H9 (cell line): ENCODE results near the gene LETM1. TPM values are rescaled to one million over a fixed set of nuclear protein-coding genes. Genes with fewer than 3 reads are reported as not detected.

ENCODE experiments used
- DNase-seq: peaks from one replicate; pipeline ENCODE4 v3.0.0-alpha.2; 2017
- H2AFZ ChIP-seq: one replicate; pipeline ENCODE4 v1.6.1; 2013; ENCODE audit warnings: mild to moderate bottlenecking, low read length, control low read depth, moderate library complexity
- H2AK5ac ChIP-seq: 2 replicates; pipeline ENCODE4 v1.6.1; 2013; ENCODE audit warnings: low read length, control low read depth, mixed read lengths; ENCODE audit not compliant: insufficient read length
- H2BK120ac ChIP-seq: one replicate; pipeline ENCODE4 v1.6.1; 2013; ENCODE audit warnings: low read depth, mild to moderate bottlenecking, low read length, control low read depth, inconsistent platforms; ENCODE audit not compliant: poor library complexity, severe bottlenecking
- H2BK12ac ChIP-seq: 2 replicates; pipeline ENCODE4 v1.6.1; 2013; ENCODE audit warnings: low read length, control low read depth, mixed read lengths, low read depth; ENCODE audit not compliant: insufficient read length
- H2BK15ac ChIP-seq: 2 replicates; pipeline ENCODE4 v1.6.1; 2013; ENCODE audit warnings: low read depth, low read length, control low read depth
- H2BK20ac ChIP-seq: one replicate; pipeline ENCODE4 v1.6.1; 2013; ENCODE audit warnings: low read depth, mild to moderate bottlenecking, low read length, control low read depth, inconsistent platforms; ENCODE audit not compliant: poor library complexity, severe bottlenecking
- H2BK5ac ChIP-seq: 2 replicates; pipeline ENCODE4 v1.6.1; 2013; ENCODE audit warnings: low read length, control low read depth, mixed read lengths; ENCODE audit not compliant: insufficient read length
- H3K14ac ChIP-seq: 2 replicates; pipeline ENCODE4 v1.6.1; 2013; ENCODE audit warnings: low read length, control low read depth; ENCODE audit not compliant: insufficient read depth
- H3K18ac ChIP-seq: 2 replicates; pipeline ENCODE4 v1.6.1; 2013; ENCODE audit warnings: low read depth, mild to moderate bottlenecking, mixed read lengths, low read length, control low read depth; ENCODE audit not compliant: insufficient read length
- H3K23ac ChIP-seq: 2 replicates; pipeline ENCODE4 v1.6.1; 2013; ENCODE audit warnings: low read length, control low read depth, mixed read lengths, low read depth; ENCODE audit not compliant: insufficient read length
- H3K23me2 ChIP-seq: 2 replicates; pipeline ENCODE4 v1.6.1; 2013; ENCODE audit warnings: low read depth, mild to moderate bottlenecking, mixed read lengths, low read length, control low read depth; ENCODE audit not compliant: insufficient read length, poor library complexity, severe bottlenecking
- H3K27ac ChIP-seq: 2 replicates; pipeline ENCODE4 v1.5.1; 2013; ENCODE audit warnings: low read length, control low read depth, mixed read lengths, low read depth; ENCODE audit not compliant: insufficient read length
- H3K27me3 ChIP-seq: 2 replicates; pipeline ENCODE4 v1.6.1; 2013; ENCODE audit warnings: low read length, control low read depth, inconsistent platforms; ENCODE audit not compliant: insufficient read depth
- H3K4ac ChIP-seq: 2 replicates; pipeline ENCODE4 v1.6.1; 2013; ENCODE audit warnings: low read depth, mild to moderate bottlenecking, control low read depth, inconsistent platforms, low read length, moderate library complexity
- H3K4me1 ChIP-seq: 2 replicates; pipeline ENCODE4 v1.6.1; 2013; ENCODE audit warnings: low read length, control low read depth, inconsistent platforms; ENCODE audit not compliant: insufficient read depth
- H3K4me2 ChIP-seq: 2 replicates; pipeline ENCODE4 v1.6.1; 2013; ENCODE audit warnings: low read length, control low read depth, mixed read lengths; ENCODE audit not compliant: insufficient read length, insufficient read depth
- H3K56ac ChIP-seq: 2 replicates; pipeline ENCODE4 v1.6.1; 2013; ENCODE audit warnings: low read depth, mild to moderate bottlenecking, mixed read lengths, low read length, control low read depth; ENCODE audit not compliant: insufficient read length
- H3K79me1 ChIP-seq: 2 replicates; pipeline ENCODE4 v1.6.1; 2013; ENCODE audit warnings: low read depth, mild to moderate bottlenecking, moderate library complexity, low read length, control low read depth, inconsistent platforms; ENCODE audit not compliant: insufficient read depth, poor library complexity, severe bottlenecking
- H3K79me2 ChIP-seq: 2 replicates; pipeline ENCODE4 v1.6.1; 2013; ENCODE audit warnings: low read length, control low read depth, inconsistent platforms; ENCODE audit not compliant: insufficient read depth
- H3K9ac ChIP-seq: 2 replicates; pipeline ENCODE4 v1.6.1; 2013; ENCODE audit warnings: low read length, control low read depth, mixed read lengths; ENCODE audit not compliant: insufficient read length; ENCODE audit errors: extremely low read depth
- H3K9me3 ChIP-seq: one replicate; pipeline ENCODE4 v1.6.1; 2013; ENCODE audit warnings: low read depth, low read length, inconsistent platforms; ENCODE audit not compliant: control insufficient read depth
- H3T11ph ChIP-seq: one replicate; pipeline ENCODE4 v1.6.1; 2013; ENCODE audit warnings: mild to moderate bottlenecking, low read length, control low read depth, inconsistent platforms
- H4K20me1 ChIP-seq: one replicate; pipeline ENCODE4 v1.6.1; 2013; ENCODE audit not compliant: control insufficient read depth, insufficient read length, insufficient read depth
- H4K5ac ChIP-seq: 2 replicates; pipeline ENCODE4 v1.6.1; 2013; ENCODE audit warnings: low read depth, mild to moderate bottlenecking, mixed read lengths, low read length, control low read depth; ENCODE audit not compliant: insufficient read length
- H4K8ac ChIP-seq: replicated peaks from 2 replicates; pipeline ENCODE4 v1.6.1; 2013; ENCODE audit warnings: low read length, control low read depth, mixed read lengths, low read depth; ENCODE audit not compliant: insufficient read length
- H4K91ac ChIP-seq: 2 replicates; pipeline ENCODE4 v1.6.1; 2013; ENCODE audit warnings: low read depth, mild to moderate bottlenecking, moderate library complexity, mixed read lengths, low read length, control low read depth; ENCODE audit not compliant: insufficient read length
- H3K27ac Mint-ChIP-seq, 3 experiments: 2 replicates in 2 of 3; 3 replicates in 1 of 3; pipeline ENCODE4 v1.8.0; 2020 to 2021; ENCODE audit warnings: mixed read lengths in 3 of 3, mild to moderate bottlenecking in 1 of 3, moderate library complexity in 1 of 3
- H3K27me3 Mint-ChIP-seq: 2 replicates; pipeline ENCODE4 v1.8.0; 2021; ENCODE audit warnings: low read depth, mild to moderate bottlenecking, moderate library complexity, mixed read lengths
- H3K36me3 Mint-ChIP-seq, 3 experiments: 2 replicates in 2 of 3; 3 replicates in 1 of 3; pipeline ENCODE4 v1.8.0; 2020 to 2021; ENCODE audit warnings: low read depth in 3 of 3, mixed read lengths in 3 of 3; ENCODE audit not compliant: insufficient read depth in 1 of 3
- H3K4me1 Mint-ChIP-seq, 2 experiments: 2 replicates each; pipeline ENCODE4 v1.8.0; 2020; ENCODE audit warnings: mixed read lengths in 2 of 2
- H3K4me3 Mint-ChIP-seq, 2 experiments: 2 replicates in 1 of 2; 3 replicates in 1 of 2; pipeline ENCODE4 v1.8.0; 2020 to 2021; ENCODE audit warnings: mild to moderate bottlenecking in 2 of 2, mixed read lengths in 2 of 2, moderate library complexity in 1 of 2
- H3K9me3 Mint-ChIP-seq, 2 experiments: 2 replicates in 1 of 2; 3 replicates in 1 of 2; pipeline ENCODE4 v1.8.0; 2020; ENCODE audit warnings: mild to moderate bottlenecking in 2 of 2, mixed read lengths in 2 of 2, moderate library complexity in 1 of 2
- WGBS: extraction: QIAGEN DNeasy Blood & Tissue Kit; methylation state at CpG from one replicate; pipeline ENCODE4 v1.1.7; 2013; ENCODE audit warnings: missing lambda C conversion rate, low lambda C conversion rate, mixed read lengths; ENCODE audit not compliant: insufficient read length; ENCODE audit errors: extremely low coverage; 5-methylcytosine and 5-hydroxymethylcytosine counted together
- total RNA-seq: library from RNA; stranded (reverse); gene quantifications from 2 replicates; pipeline ENCODE4 v1.2.1, GENCODE V29; 2021
- TF ChIP-seq, protein P1 (sequence below): fragments of 200-600 bp; sonication (generic); conservative IDR thresholded peaks from 3 replicates; pipeline ENCODE4 v1.8.0; 2021; ENCODE audit warnings: antibody characterized with exemption, mild to moderate bottlenecking

Gene LETM1
- total RNA-seq, 1 experiment from 2014 or later: 43.4 TPM

DNA sequence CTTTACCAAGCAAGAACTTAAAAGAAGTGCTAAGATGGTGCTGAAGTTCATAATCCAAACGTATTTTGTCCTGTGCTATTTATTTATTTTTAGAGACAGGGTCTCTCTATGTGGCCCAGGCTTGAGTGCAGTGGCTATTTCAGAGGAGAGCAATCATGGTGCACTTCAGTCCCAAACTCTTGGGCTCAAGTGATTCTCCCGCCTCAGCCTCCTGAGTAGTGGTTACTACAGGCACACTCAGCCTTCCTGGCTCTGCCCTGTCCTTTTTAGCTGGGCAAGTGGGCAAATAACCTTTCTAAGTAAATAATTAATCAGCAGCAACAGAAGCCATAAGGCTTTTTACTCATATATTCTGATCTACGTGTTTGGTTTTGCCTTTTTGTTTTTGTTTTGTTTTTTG is 17.8 kb upstream of the LETM1 start:
- Histone ChIP-seq H3T11ph (no peak overlapping the region), H2BK5ac (no peak overlapping the region), H3K79me1 (peaks cover 14% of the 10 kb centered on the region), H3K23me2 (peaks cover 7% of the 10 kb centered on the region), H2AK5ac (no peak overlapping the region), H3K9me3 (no peaks in the 10 kb centered on the region), H3K14ac (no peak overlapping the region), H2BK15ac (no peak overlapping the region), H3K56ac (no peak overlapping the region), H2AFZ (no peak overlapping the region), H4K8ac (no peak overlapping the region), H3K27me3 (peaks cover under 1% of the 10 kb centered on the region; the same call in 1 of the 2 replicates), H3K9ac (no peak overlapping the region), H3K18ac (no peak overlapping the region), H2BK120ac (no peak overlapping the region), H2BK12ac (no peak overlapping the region), H4K20me1 (no peaks in the 10 kb centered on the region), H3K79me2 (peaks cover 40% of the 10 kb centered on the region; the same call in 1 of the 2 replicates), H3K4me1 (no peaks in the 10 kb centered on the region; the same call in 1 of the 2 replicates), H3K4ac (no peak overlapping the region), H4K91ac (no peak overlapping the region), H2BK20ac (no peak overlapping the region), H4K5ac (no peak overlapping the region), H3K23ac (no peak overlapping the region), H3K27ac (no peak overlapping the region), H3K4me2 (no peak overlapping the region)
- no CpG with 5 or more reads among the region's 3 CpGs for WGBS
- DNase-seq: no peak
- Mint-ChIP-seq H3K4me3 (peak overlapping the region in 1 of 2 experiments; percentile 19; a peak in 3 of 5 replicates), H3K4me1 (peaks cover 35 to 39% of the 10 kb centered on the region in 2 experiments), H3K36me3 (no peaks in the 10 kb centered on the region; a peak in 3 of 7 replicates), H3K27me3 (peaks cover 16% of the 10 kb centered on the region), H3K9me3 (no peaks in the 10 kb centered on the region), H3K27ac (no peak overlapping the region; a peak in 1 of 7 replicates)
- TF ChIP-seq, protein P1, sequence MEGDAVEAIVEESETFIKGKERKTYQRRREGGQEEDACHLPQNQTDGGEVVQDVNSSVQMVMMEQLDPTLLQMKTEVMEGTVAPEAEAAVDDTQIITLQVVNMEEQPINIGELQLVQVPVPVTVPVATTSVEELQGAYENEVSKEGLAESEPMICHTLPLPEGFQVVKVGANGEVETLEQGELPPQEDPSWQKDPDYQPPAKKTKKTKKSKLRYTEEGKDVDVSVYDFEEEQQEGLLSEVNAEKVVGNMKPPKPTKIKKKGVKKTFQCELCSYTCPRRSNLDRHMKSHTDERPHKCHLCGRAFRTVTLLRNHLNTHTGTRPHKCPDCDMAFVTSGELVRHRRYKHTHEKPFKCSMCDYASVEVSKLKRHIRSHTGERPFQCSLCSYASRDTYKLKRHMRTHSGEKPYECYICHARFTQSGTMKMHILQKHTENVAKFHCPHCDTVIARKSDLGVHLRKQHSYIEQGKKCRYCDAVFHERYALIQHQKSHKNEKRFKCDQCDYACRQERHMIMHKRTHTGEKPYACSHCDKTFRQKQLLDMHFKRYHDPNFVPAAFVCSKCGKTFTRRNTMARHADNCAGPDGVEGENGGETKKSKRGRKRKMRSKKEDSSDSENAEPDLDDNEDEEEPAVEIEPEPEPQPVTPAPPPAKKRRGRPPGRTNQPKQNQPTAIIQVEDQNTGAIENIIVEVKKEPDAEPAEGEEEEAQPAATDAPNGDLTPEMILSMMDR: no peak
